GM21723 (cell line): Measurements from ENCODE around the gene MTHFD1L.

Experiments used
- ATAC-seq: cut with Tn5 transposase; IDR thresholded peaks from one replicate; pipeline ENCODE4 v1.9.1; 2021; ENCODE audit warnings: mild to moderate bottlenecking, moderate library complexity; ENCODE audit not compliant: unreplicated experiment

MTHFD1L gene

GRCh38 chr6:150981669-150982068, 116.2 kb downstream of the MTHFD1L start:
- no peak for ATAC-seq

GRCh38 chr6:150987371-150987828, 121.9 kb downstream of the MTHFD1L start:
- peak; percentile 93 for ATAC-seq

- ATAC-seq, result no peak
Observed at GRCh38 chr6:150987855-150988464, 122.5 kb downstream of the MTHFD1L start.

GRCh38 chr6:150991487-150991886, 126.0 kb downstream of the MTHFD1L start:
- no peak for ATAC-seq

- ATAC-seq, result no peak
Observed at GRCh38 chr6:150992262-150992661, 126.8 kb downstream of the MTHFD1L start.

GRCh38 chr6:150992703-150993102, 127.2 kb downstream of the MTHFD1L start:
- ATAC-seq, result no peak

- ATAC-seq, result no peak
Observed at GRCh38 chr6:150993253-150993652, 127.8 kb downstream of the MTHFD1L start.

- no peak for ATAC-seq
Observed at GRCh38 chr6:150994026-150994425, 128.5 kb downstream of the MTHFD1L start.

- no peak for ATAC-seq
Observed at GRCh38 chr6:150996968-150997367, 131.5 kb downstream of the MTHFD1L start.

GRCh38 chr6:150999107-150999506, 133.6 kb downstream of the MTHFD1L start:
- no peak for ATAC-seq

- no peak for ATAC-seq
Observed at GRCh38 chr6:150999576-150999975, 134.1 kb downstream of the MTHFD1L start.

GRCh38 chr6:151001387-151002056, 136.0 kb downstream of the MTHFD1L start:
- ATAC-seq, result peak; percentile 92

GRCh38 chr6:151002057-151002450, 136.6 kb downstream of the MTHFD1L start:
- ATAC-seq, result no peak

- no peak for ATAC-seq
Observed at GRCh38 chr6:151002491-151002935, 137.0 kb downstream of the MTHFD1L start.

- ATAC-seq, result no peak
Observed at GRCh38 chr6:151004383-151005024, 139.0 kb downstream of the MTHFD1L start.

- ATAC-seq, result no peak
Observed at GRCh38 chr6:151005164-151005563, 139.7 kb downstream of the MTHFD1L start.

GRCh38 chr6:151005896-151006632, 140.6 kb downstream of the MTHFD1L start:
- no peak for ATAC-seq

- ATAC-seq, result no peak
Observed at GRCh38 chr6:151007076-151007475, 141.6 kb downstream of the MTHFD1L start.

- ATAC-seq, result no peak
Observed at GRCh38 chr6:151007922-151008321, 142.4 kb downstream of the MTHFD1L start.

- ATAC-seq, result no peak
Observed at GRCh38 chr6:151008425-151008824, 142.9 kb downstream of the MTHFD1L start.

GRCh38 chr6:151009576-151009975, 144.1 kb downstream of the MTHFD1L start:
- ATAC-seq, result no peak
